Bronchial epithelial cell (primary cell): ENCODE data around the gene GLRX5. TPM values are rescaled to one million over a fixed set of nuclear protein-coding genes. Genes with fewer than 3 reads are reported as not detected.

ENCODE experiments used
- DNase-seq: peaks from one replicate; pipeline ENCODE4 v3.0.0-alpha.2; 2010; ENCODE audit warnings: low read depth
- FAIRE-seq: peaks from 2 replicates; lab custom pipeline; 2011; peaks lifted over from hg19 to GRCh38; lab: Jason Lieb, UNC
- H3K27me3 ChIP-seq: 2 replicates; pipeline ENCODE4 v1.5.1; 2011; ENCODE audit warnings: low read length; ENCODE audit not compliant: control insufficient read depth, insufficient read depth
- H3K36me3 ChIP-seq: 2 replicates; pipeline ENCODE4 v1.5.1; 2011; ENCODE audit warnings: low read length; ENCODE audit not compliant: control insufficient read depth, insufficient read depth
- H3K4me3 ChIP-seq: 2 replicates; pipeline ENCODE4 v1.5.1; 2011; ENCODE audit warnings: mild to moderate bottlenecking, low read depth, low read length, control low read depth
- total RNA-seq: library from RNA; depleted of rRNA; stranded (reverse); fragments of >200 nt; gene quantifications from 2 replicates; pipeline ENCODE4 v1.2.1, GENCODE V29; 2014
- TF ChIP-seq, protein P1 (sequence below): IDR thresholded peaks from 2 replicates; pipeline ENCODE4 v1.5.1; 2011; ENCODE audit warnings: mild to moderate bottlenecking, moderate library complexity, low read length, control low read depth, inconsistent platforms; ENCODE audit not compliant: insufficient read depth, severe bottlenecking

GLRX5 gene
- total RNA-seq, 1 donor from 2014 or later, result 74.8 TPM

DNA sequence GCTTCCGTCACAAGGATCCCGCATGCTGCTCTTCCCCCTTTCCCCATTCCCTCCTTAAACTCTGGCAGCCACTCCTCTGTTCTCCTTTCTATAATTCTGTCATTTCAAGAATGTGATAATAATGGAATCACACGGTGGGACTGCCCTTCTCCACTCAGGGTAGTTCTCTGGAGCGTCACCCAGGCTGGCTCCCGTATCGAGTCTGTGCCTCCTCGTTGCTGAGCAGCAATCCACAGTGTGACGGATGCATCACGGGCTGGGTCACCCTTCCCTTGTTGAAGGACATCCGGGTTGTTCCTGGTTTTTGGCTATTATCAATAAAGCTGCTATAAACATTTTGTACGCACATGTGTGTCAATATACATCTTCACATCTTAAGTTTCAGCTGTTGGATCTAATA lies 12.7 kb upstream of the GLRX5 start:
- Histone ChIP-seq H3K4me3 (no peak overlapping the region), H3K36me3 (no peaks in the 10 kb centered on the region), H3K27me3 (no peaks in the 10 kb centered on the region)
- no peak for DNase-seq
- no peak for FAIRE-seq
- TF ChIP-seq, protein P1, sequence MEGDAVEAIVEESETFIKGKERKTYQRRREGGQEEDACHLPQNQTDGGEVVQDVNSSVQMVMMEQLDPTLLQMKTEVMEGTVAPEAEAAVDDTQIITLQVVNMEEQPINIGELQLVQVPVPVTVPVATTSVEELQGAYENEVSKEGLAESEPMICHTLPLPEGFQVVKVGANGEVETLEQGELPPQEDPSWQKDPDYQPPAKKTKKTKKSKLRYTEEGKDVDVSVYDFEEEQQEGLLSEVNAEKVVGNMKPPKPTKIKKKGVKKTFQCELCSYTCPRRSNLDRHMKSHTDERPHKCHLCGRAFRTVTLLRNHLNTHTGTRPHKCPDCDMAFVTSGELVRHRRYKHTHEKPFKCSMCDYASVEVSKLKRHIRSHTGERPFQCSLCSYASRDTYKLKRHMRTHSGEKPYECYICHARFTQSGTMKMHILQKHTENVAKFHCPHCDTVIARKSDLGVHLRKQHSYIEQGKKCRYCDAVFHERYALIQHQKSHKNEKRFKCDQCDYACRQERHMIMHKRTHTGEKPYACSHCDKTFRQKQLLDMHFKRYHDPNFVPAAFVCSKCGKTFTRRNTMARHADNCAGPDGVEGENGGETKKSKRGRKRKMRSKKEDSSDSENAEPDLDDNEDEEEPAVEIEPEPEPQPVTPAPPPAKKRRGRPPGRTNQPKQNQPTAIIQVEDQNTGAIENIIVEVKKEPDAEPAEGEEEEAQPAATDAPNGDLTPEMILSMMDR, result no peak

DNA sequence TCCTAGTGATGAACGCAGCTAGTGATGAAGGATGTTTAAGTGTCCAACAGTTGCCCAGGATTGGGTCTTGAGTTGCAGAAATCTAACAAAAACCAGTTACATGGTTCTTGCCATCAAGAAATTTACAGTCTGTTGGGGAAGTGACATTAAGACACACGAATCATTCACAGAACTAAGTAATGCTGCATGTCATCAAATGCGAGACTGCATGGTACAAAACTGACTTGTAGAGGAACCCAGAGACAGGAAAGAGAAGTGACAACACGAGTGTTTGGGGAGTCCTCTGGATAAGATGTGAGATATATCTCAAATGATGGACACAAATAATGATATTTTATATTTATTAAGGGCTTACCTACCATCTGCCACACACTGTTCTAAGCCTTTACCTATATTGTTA lies 12.3 kb upstream of the GLRX5 start:
- DNase-seq (no peak), FAIRE-seq (no peak)
- TF ChIP-seq, protein P1, result no peak

DNA sequence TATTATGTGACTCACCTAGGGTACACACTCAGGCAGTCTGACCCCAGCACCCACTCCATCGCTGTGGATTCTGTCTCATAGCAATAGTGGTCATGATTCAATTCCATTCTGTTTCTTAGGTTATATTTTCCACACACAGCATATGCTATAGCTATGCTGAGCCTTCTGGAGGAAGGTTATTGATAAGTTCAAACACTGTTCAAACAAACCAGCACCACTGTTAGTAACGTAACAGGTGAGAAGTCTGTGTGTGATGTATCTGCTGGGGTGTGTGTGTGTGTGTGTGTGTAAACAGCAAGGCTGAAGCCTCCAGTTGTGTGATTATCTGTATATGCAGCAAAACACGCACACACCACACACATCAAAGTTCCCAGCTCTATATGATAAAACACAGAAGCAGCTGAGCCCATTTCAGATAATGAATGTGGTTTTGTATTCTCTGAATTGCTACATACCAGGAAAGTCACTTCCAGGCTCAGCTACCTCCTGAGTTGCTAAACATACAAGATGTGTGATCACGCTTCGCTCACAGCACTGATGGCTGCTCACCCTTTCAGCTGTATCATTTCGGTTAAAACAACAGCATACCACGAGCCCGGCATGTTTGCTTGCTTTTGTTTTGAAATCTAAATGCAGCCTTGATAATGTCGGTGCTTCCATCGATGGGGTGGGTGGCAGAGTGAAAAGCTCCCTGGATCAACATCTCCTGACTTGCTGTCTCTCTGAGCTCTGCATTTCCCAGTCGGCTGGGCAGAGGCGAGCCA lies 11.6 kb upstream of the GLRX5 start:
- no peaks in the 10 kb centered on the region for H3K27me3 ChIP-seq
- H3K4me3 ChIP-seq, result peak overlapping the region; percentile 26
- no peaks in the 10 kb centered on the region for H3K36me3 ChIP-seq
- TF ChIP-seq, protein P1, result no peak
- FAIRE-seq, result no peak
- DNase-seq, result no peak

More for the DNA sequence above, 12.3 kb upstream of the GLRX5 start:
- no peak overlapping the region for H3K4me3 ChIP-seq
- no peaks in the 10 kb centered on the region for H3K27me3 ChIP-seq
- H3K36me3 ChIP-seq, result no peaks in the 10 kb centered on the region

DNA sequence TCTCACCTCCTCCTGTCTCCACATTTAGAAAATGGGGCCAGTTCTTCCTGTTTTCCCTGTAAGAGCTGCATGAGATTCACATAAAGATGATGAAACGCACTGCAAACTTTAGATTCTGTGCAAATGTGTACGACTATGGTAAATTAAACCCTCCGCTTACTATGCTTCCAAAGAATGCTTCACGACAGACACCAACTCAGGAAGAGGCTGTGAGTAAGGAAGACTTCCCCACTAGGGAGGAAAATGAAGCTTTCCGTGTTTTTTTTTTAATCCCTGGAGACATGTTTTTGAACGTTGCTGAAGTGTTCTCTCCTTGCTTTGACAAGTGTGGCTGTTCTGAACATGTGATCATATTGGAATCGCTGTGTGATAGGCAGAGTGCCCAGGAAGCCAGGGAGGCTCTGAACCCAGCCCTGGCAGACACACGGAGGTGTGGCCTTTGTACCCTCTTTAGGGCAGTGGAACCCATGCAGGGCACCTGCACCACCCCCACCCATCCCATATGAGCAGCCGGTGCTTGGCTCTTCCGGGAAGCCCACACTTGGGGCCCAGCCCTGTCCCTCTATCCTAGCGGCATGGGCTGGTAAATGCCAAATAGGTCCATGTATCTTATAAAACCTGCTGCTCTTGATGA lies 10.9 kb upstream of the GLRX5 start:
- DNase-seq, result peak; percentile 55
- Histone ChIP-seq H3K36me3 (no peaks in the 10 kb centered on the region), H3K27me3 (no peaks in the 10 kb centered on the region), H3K4me3 (peak overlapping the region; percentile 26)
- TF ChIP-seq, protein P1, result peak; percentile 27
- FAIRE-seq, result no peak

DNA sequence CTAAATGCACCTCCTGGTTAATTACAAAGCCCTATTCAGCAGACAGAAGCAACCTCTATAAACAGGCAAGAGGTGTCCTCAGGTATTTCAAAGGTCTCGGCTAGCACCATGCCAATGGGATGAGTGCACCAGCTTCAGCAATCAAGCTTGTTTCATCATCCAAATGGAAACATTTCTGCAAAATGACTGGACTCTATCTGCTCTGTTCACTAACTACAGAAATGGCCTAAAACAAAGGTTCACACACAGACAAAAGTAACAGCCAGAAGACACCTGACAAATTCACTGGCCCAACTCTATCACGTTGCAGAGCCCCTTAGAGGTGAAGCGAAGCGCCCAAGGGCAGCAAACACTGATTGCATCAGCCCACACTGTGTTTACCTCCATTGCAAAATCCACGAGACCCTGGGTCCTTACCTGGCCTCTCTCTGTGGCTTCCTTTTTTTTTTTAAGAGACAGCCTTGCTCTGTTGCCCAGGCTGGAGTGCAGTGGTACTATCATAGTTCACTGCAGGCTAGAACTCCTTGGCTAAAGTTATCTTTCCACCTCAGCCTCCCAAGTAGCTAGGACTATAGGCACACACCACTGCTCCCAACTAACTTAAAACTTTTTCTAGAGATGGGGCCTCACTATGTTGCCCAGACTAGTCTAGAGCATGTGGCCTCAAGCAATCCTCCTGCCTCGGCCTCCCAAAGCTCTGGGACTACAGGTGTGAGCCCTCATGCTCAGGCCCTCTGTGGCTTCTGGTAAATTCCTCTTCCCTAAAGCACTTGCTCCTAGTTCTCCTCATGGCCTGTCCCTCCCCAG lies 9.9 kb upstream of the GLRX5 start:
- FAIRE-seq (no peak), DNase-seq (peak; percentile 80)
- Histone ChIP-seq H3K36me3 (no peaks in the 10 kb centered on the region), H3K27me3 (no peaks in the 10 kb centered on the region), H3K4me3 (no peak overlapping the region)
- TF ChIP-seq, protein P1, result no peak
